DMS114 treated with DMSO at 0.1 percent for 48 hours (cell line): ENCODE results near the gene DIDO1.

Experiments
- DNase-seq: peaks from one replicate; lab custom pipeline; 2025; ENCODE audit not compliant: unreplicated experiment; lab: John Stamatoyannopoulos, UW

DIDO1 gene

GRCh38 chr20:62951896-62952372, 25.6 kb upstream of the DIDO1 start:
- DNase-seq: no peak

- DNase-seq: no peak
Observed at GRCh38 chr20:62951143-62951895, 25.0 kb upstream of the DIDO1 start.

- no peak for DNase-seq
Observed at GRCh38 chr20:62950741-62951140, 24.4 kb upstream of the DIDO1 start.

GRCh38 chr20:62949962-62950361, 23.7 kb upstream of the DIDO1 start:
- no peak for DNase-seq

- no peak for DNase-seq
Observed at GRCh38 chr20:62949153-62949821, 23.0 kb upstream of the DIDO1 start.

GRCh38 chr20:62947532-62948300, 21.4 kb upstream of the DIDO1 start:
- DNase-seq: no peak

- no peak for DNase-seq
Observed at GRCh38 chr20:62946918-62947317, 20.6 kb upstream of the DIDO1 start.

GRCh38 chr20:62945771-62946339, 19.6 kb upstream of the DIDO1 start:
- no peak for DNase-seq

- no peak for DNase-seq
Observed at GRCh38 chr20:62944746-62945145, 18.4 kb upstream of the DIDO1 start.

- no peak for DNase-seq
Observed at GRCh38 chr20:62944184-62944583, 17.9 kb upstream of the DIDO1 start.

GRCh38 chr20:62943396-62943795, 17.1 kb upstream of the DIDO1 start:
- no peak for DNase-seq

GRCh38 chr20:62942456-62942855, 16.2 kb upstream of the DIDO1 start:
- no peak for DNase-seq

- DNase-seq: no peak
Observed at GRCh38 chr20:62941792-62942191, 15.5 kb upstream of the DIDO1 start.

- no peak for DNase-seq
Observed at GRCh38 chr20:62940875-62941274, 14.6 kb upstream of the DIDO1 start.

- no peak for DNase-seq
Observed at GRCh38 chr20:62938105-62938888, 12.0 kb upstream of the DIDO1 start, which contains the start of gene GID8. TSS of gene GID8 (plus strand) at chr20:62938147. CDS start at chr20:62941503, 3,356 bp downstream.

- peak; percentile 85 for DNase-seq
Observed at GRCh38 chr20:62937268-62938104, 11.2 kb upstream of the DIDO1 start.

- DNase-seq: no peak
Observed at GRCh38 chr20:62935968-62936585, 9.8 kb upstream of the DIDO1 start.

GRCh38 chr20:62935204-62935967, 9.1 kb upstream of the DIDO1 start:
- DNase-seq: no peak
